Measurements from ENCODE around the gene GATD1.

The GATD1 gene

GRCh38 chr11:777288-778255 is at the start of gene GATD1:
TSS of gene GATD1 (minus strand) at chr11:777487. CDS start at chr11:777462, 25 bp downstream.
- DNase-seq (ENCODE audit: low spot score), result peak; percentile 100

- no peak for DNase-seq (ENCODE audit: low spot score)
These were observed 49.5 kb upstream of the GATD1 start for GRCh38 chr11:826836-827145.

- DNase-seq (ENCODE audit: low spot score), result no peak
These were observed 48.9 kb upstream of the GATD1 start for GRCh38 chr11:826227-826621.

- DNase-seq (ENCODE audit: low spot score), result no peak
These were observed 48.3 kb upstream of the GATD1 start for GRCh38 chr11:825366-826226.

- DNase-seq (ENCODE audit: low spot score), result no peak
These were observed 47.7 kb upstream of the GATD1 start for GRCh38 chr11:824942-825341.

- no peak for DNase-seq (ENCODE audit: low spot score)
These were observed 47.1 kb upstream of the GATD1 start for GRCh38 chr11:824292-824880.

- DNase-seq (ENCODE audit: low spot score), result no peak
These were observed 46.4 kb upstream of the GATD1 start for GRCh38 chr11:823441-824291.

- DNase-seq (ENCODE audit: low spot score), result no peak
These were observed 44.5 kb upstream of the GATD1 start for GRCh38 chr11:821512-822371.

- no peak for DNase-seq (ENCODE audit: low spot score)
These were observed 43.6 kb upstream of the GATD1 start for GRCh38 chr11:820655-821511.

GRCh38 chr11:819943-820649 is 42.8 kb upstream of the GATD1 start:
- DNase-seq (ENCODE audit: low spot score), result peak; percentile 81

- peak; percentile 94 for DNase-seq (ENCODE audit: low spot score)
These were observed 42.0 kb upstream of the GATD1 start for GRCh38 chr11:819129-819931.

- DNase-seq (ENCODE audit: low spot score), result no peak
These were observed 41.3 kb upstream of the GATD1 start, which contains the start of gene PNPLA2 for GRCh38 chr11:818396-819128. TSS of gene PNPLA2 (plus strand) at chr11:818914. CDS start at chr11:819719, 805 bp downstream.

GRCh38 chr11:816433-816779 is 39.1 kb upstream of the GATD1 start:
- no peak for DNase-seq (ENCODE audit: low spot score)

GRCh38 chr11:815675-816432 is 38.6 kb upstream of the GATD1 start:
- DNase-seq (ENCODE audit: low spot score), result no peak

GRCh38 chr11:813456-814096 is 36.3 kb upstream of the GATD1 start:
- no peak for DNase-seq (ENCODE audit: low spot score)

GRCh38 chr11:813072-813455 is 35.8 kb upstream of the GATD1 start:
- no peak for DNase-seq (ENCODE audit: low spot score)
